NB4 (cell line): ENCODE results near the gene METTL24.

Source experiments
- POLR2A ChIP-seq: IDR thresholded peaks from 2 replicates; pipeline ENCODE4 v1.6.1; 2011; ENCODE audit warnings: mild to moderate bottlenecking; ENCODE audit not compliant: insufficient read length; ENCODE audit errors: extremely low read depth
- TF ChIP-seq, protein P1 (sequence below): IDR thresholded peaks from one replicate; pipeline ENCODE4 v1.5.1; 2012; ENCODE audit warnings: low read depth, low read length

DNA sequence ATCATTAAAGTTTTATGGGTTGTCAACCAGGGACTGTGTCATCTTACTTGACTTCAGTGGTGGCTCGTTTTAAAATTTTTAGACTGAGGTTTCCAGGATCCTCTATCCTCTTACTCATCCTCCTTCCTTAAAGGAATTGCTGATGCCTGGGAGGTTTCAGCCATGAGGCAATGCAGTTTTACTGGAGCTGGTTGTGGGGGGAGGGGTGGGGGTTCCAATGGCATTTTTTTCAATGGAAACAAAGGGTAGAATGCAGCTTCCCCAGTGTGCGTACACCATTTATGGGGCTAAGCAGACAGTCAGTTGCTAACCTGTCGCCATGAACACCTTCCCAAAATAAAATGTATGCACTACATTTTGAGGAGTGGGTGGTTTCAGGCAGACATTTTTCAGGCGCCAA lies 88.0 kb downstream of the METTL24 start:
- TF ChIP-seq POLR2A, result no peak
- TF ChIP-seq, protein P1, sequence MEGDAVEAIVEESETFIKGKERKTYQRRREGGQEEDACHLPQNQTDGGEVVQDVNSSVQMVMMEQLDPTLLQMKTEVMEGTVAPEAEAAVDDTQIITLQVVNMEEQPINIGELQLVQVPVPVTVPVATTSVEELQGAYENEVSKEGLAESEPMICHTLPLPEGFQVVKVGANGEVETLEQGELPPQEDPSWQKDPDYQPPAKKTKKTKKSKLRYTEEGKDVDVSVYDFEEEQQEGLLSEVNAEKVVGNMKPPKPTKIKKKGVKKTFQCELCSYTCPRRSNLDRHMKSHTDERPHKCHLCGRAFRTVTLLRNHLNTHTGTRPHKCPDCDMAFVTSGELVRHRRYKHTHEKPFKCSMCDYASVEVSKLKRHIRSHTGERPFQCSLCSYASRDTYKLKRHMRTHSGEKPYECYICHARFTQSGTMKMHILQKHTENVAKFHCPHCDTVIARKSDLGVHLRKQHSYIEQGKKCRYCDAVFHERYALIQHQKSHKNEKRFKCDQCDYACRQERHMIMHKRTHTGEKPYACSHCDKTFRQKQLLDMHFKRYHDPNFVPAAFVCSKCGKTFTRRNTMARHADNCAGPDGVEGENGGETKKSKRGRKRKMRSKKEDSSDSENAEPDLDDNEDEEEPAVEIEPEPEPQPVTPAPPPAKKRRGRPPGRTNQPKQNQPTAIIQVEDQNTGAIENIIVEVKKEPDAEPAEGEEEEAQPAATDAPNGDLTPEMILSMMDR, result no peak
